ENCODE measurements around the gene DNMBP. TPM values are rescaled to one million over a fixed set of nuclear protein-coding genes. Genes with fewer than 3 reads are reported as not detected.

DNMBP gene
- total and polyA plus RNA-seq, 2 of the 8 experiments (the other 6 are each of a cell fraction or from before 2014, with no cell fraction given): 19.1 to 26.4 TPM

DNA sequence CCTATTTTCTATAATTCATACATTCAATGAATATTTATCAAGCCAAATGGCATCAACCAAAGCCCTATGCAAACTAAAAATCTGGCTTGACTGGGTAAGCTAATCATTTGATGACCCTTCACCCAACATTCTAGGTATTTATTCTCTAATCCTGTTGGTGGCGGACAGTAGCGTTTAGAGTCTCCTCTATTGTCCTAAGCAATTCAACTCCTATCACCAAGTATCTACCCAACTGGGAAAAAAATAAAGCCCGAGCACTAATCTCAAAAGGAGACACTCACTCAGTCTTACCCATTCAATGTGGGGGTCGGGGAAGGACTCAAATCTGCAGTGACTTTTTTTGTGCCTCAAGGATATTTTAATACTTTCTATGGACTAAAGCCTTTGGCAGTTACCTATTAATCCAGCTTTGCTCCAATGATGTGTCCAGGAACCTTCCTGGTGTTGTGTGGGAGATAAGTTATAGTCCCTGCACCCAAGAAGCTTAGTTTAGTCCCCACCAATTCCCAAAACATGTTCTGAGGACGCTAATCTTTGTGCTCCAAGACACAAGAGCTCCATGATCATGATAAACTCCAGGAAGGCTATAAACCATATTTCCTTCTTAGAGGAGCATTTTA, 30.6 kb downstream of the DNMBP start:
- Histone ChIP-seq H3K23ac (ENCODE audit: insufficient read length) (no peak overlapping the region), H2BK120ac (replicated peaks; ENCODE audit: low read depth, low read length) (no peak overlapping the region), H3K4me1 (replicated peaks in 1 of 4; ENCODE audit: control insufficient read depth in 3 of 4, insufficient read depth in 4 of 4, low read length in 3 of 4) (peaks cover 0 to 10% (median 1%) of the 10 kb centered on the region in 4 experiments; a peak in 2 of 7 replicates), H3K79me2 (ENCODE audit: control insufficient read depth in 1 of 2, insufficient read depth in 2 of 2, low read length in 2 of 2) (no peaks in the 10 kb centered on the region), H2AK5ac (ENCODE audit: low read depth, low read length) (no peak overlapping the region), H3K9ac (replicated peaks in 1 of 4; ENCODE audit: extremely low read depth in 1 of 4, low read depth in 3 of 4, low read length in 3 of 4) (no peak overlapping the region), H4K8ac (ENCODE audit: extremely low read depth, insufficient read depth, low read length) (no peak overlapping the region), H3K27ac (ENCODE audit: low read depth, low read length) (no peak overlapping the region), H3K14ac (ENCODE audit: insufficient read length) (no peak overlapping the region), H3K4me2 (ENCODE audit: insufficient read depth in 1 of 2, low read depth in 2 of 2, low read length in 2 of 2) (no peak overlapping the region), H3K23me2 (ENCODE audit: low read depth, low read length) (no peaks in the 10 kb centered on the region), H3K4ac (replicated peaks; ENCODE audit: insufficient read length, low read depth, low read length) (no peak overlapping the region), H3K9me3 (ENCODE audit: insufficient read depth in 2 of 2, low read depth in 1 of 2, low read length in 1 of 2) (no peaks in the 10 kb centered on the region), H3K27me3 (replicated peaks in 1 of 4; ENCODE audit: control insufficient read depth in 3 of 4, extremely low read depth in 1 of 4, insufficient read depth in 3 of 4, low read length in 3 of 4) (no peaks in the 10 kb centered on the region), H3K56ac (replicated peaks; ENCODE audit: insufficient read length, low read depth, low read length) (no peak overlapping the region), H2BK12ac (ENCODE audit: low read depth, low read length) (no peak overlapping the region), H2BK5ac (ENCODE audit: low read depth, low read length) (no peak overlapping the region), H4K91ac (replicated peaks; ENCODE audit: insufficient read length, low read length) (no peak overlapping the region), H3K36me3 (ENCODE audit: control insufficient read depth in 2 of 4, insufficient read depth in 4 of 4, low read length in 3 of 4) (no peaks in the 10 kb centered on the region), H3K18ac (ENCODE audit: extremely low read depth, low read length) (no peak overlapping the region), H4K5ac (ENCODE audit: insufficient read length, low read depth, low read length) (no peak overlapping the region), H4K20me1 (replicated peaks in 1 of 2; ENCODE audit: control insufficient read depth in 1 of 2, insufficient read depth in 2 of 2, low read length in 2 of 2) (no peaks in the 10 kb centered on the region), H3K4me3 (ENCODE audit: extremely low read depth in 1 of 4, insufficient read depth in 2 of 4, low read depth in 3 of 4, low read length in 4 of 4) (no peak overlapping the region), H2AFZ (ENCODE audit: low read length) (no peak overlapping the region), H3K79me1 (ENCODE audit: low read depth, low read length) (no peaks in the 10 kb centered on the region; the same call in 1 of the 2 replicates), H2BK20ac (ENCODE audit: low read length) (no peak overlapping the region), H2BK15ac (ENCODE audit: low read length) (no peak overlapping the region)
- TF ChIP-seq FOSL1 (IDR thresholded peaks at IDR 0.05; ENCODE audit: insufficient read depth, low read depth, low read length) (no peak), GTF2F1 (IDR thresholded peaks at IDR 0.05; ENCODE audit: borderline replicate concordance, low read depth, low read length) (no peak), CBX8 (IDR thresholded peaks at IDR 0.05; ENCODE audit: borderline replicate concordance, low read depth, low read length) (no peak), YY1 (IDR thresholded peaks at IDR 0.05; ENCODE audit: low read depth, low read length) (no peak), EGR1 (IDR thresholded peaks at IDR 0.05; ENCODE audit: borderline replicate concordance, low read depth, low read length) (no peak), RFX5 (IDR thresholded peaks at IDR 0.05; ENCODE audit: borderline replicate concordance, low read depth, low read length) (no peak), NRF1 (IDR thresholded peaks at IDR 0.05; ENCODE audit: low read depth, low read length) (no peak), KDM4A (IDR thresholded peaks at IDR 0.05; ENCODE audit: low read depth, low read length, severe bottlenecking) (no peak), SIN3A (conservative IDR thresholded peaks at IDR 0.05 in 1 of 2, IDR thresholded peaks at IDR 0.05 in 1 of 2; ENCODE audit: low read depth in 1 of 2, low read length in 2 of 2) (no peak), POU5F1 (IDR thresholded peaks at IDR 0.05; ENCODE audit: low read depth, low read length) (no peak), EP300 (IDR thresholded peaks at IDR 0.05; ENCODE audit: borderline replicate concordance in 1 of 2, low read depth in 2 of 2, low read length in 2 of 2) (no peak)
- 94% methylated on average over 5 of the region's 5 CpGs; no CpG with 5 or more reads in 1 of the 2 experiments for WGBS, 2 experiments (ENCODE audit: extremely low coverage in 1 of 2, insufficient coverage in 1 of 2, insufficient read length in 1 of 2, insufficient replicate concordance in 2 of 2, low coverage in 1 of 2, low lambda C conversion rate in 2 of 2, missing lambda C conversion rate in 1 of 2)
- ChIA-PET POLR2A (ENCODE audit: partially characterized antibody) (interaction anchor here (0.8 kb wide), 1 partner anchor 23 kb away, joined by 3 read pairs; no protein-coding TSS in a partner anchor), CTCF (ENCODE audit: partially characterized antibody) (interaction anchor here (0.6 to 1.7 kb wide), 5 partner anchors 12 to 77 kb away, joined by 3 to 5 read pairs (median 3); no protein-coding TSS in a partner anchor)
- FAIRE-seq (no peak), DNase-seq (ENCODE audit: low read depth in 1 of 2, low spot score in 2 of 2) (no peak)

All from H1 (cell line).